H1 (cell line): ENCODE results near the gene MFAP3.

Source experiments
- POLR2A ChIP-seq, 2 experiments: IDR thresholded peaks; 1 replicate in 1 of 2; 2 replicates in 1 of 2; pipeline ENCODE4 v1.6.1; 2011; ENCODE audit warnings: low read depth in 2 of 2, low read length in 2 of 2, mild to moderate bottlenecking in 2 of 2; ENCODE audit errors: control extremely low read depth in 1 of 2
- RNF2 ChIP-seq: fragments of 200-900, 300-1000 bp; sonication (generic); IDR thresholded peaks from 2 replicates; pipeline ENCODE4 v1.7.1; 2016; ENCODE audit warnings: borderline replicate concordance, low read depth, mild to moderate bottlenecking, antibody characterized with exemption, low read length; ENCODE audit not compliant: poor library complexity, severe bottlenecking; ENCODE audit errors: missing control alignments
- SIX5 ChIP-seq: IDR thresholded peaks from 2 replicates; pipeline ENCODE4 v1.6.1; 2011; ENCODE audit warnings: mild to moderate bottlenecking, low read depth, low read length
- YY1 ChIP-seq: IDR thresholded peaks from 2 replicates; pipeline ENCODE4 v1.6.1; 2011; ENCODE audit warnings: low read depth, mild to moderate bottlenecking, low read length

DNA sequence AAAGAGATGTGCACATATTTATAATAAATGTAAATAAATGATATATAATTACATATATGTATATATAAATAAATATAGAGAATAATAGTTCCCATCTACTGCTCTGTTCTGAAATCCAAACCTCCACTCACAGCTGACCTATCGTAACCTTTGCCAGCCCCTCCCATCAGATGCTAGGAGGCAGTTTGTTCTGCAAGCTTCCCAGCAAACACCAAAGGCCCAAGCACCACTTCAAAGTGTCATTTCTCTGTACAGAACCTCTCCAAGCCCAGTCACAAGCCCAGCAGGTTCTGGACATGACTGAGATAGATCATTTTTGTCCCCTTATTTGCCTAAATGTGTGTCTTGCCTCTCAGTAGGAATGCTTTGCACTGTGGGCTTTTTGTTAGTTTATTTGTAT lies 62.4 kb downstream of the MFAP3 start:
- no peak for TF ChIP-seq POLR2A (IDR thresholded peaks at IDR 0.05; ENCODE audit: control extremely low read depth in 1 of 2, low read depth in 2 of 2, low read length in 2 of 2)
- TF ChIP-seq RNF2: no peak
- TF ChIP-seq SIX5: no peak
- no peak for TF ChIP-seq YY1
